Endothelial cell of umbilical vein (primary cell): ENCODE results near the gene SUPT3H. TPM values are rescaled to one million over a fixed set of nuclear protein-coding genes. Genes with fewer than 3 reads are reported as not detected.

Source experiments
- BruUV-seq: library from RNA; stranded (reverse); fragments of 400-500 nt; replicated peaks from 2 replicates; lab custom pipeline; 2021; lab: Mats Ljungman, UMichigan
- CTCF ChIA-PET: fragments of 300-600, 350-600 bp; sonication (Branson Sonifier 250); formaldehyde crosslinking; loops from one replicate; lab custom pipeline; 2021; ENCODE audit warnings: antibody characterized with exemption, inconsistent platforms; lab: Charles Lee
- POLR2A ChIA-PET: fragments of 300-600, 350-600 bp; sonication (Branson Sonifier 250); formaldehyde crosslinking; loops from one replicate; lab custom pipeline; 2021; ENCODE audit warnings: antibody characterized with exemption, inconsistent platforms; lab: Charles Lee
- DNase-seq: peaks from one replicate; pipeline ENCODE4 v3.0.0-alpha.2; 2011; ENCODE audit warnings: low read depth, low spot score
- FAIRE-seq: peaks from 2 replicates; lab custom pipeline; 2011; peaks lifted over from hg19 to GRCh38; lab: Jason Lieb, UNC
- H2AFZ ChIP-seq: 2 replicates; pipeline ENCODE4 v1.6.0; 2012; ENCODE audit warnings: low read depth, low read length, control low read depth, inconsistent platforms
- H3K27ac ChIP-seq: 2 replicates; pipeline ENCODE4 v1.5.1; 2011; ENCODE audit warnings: low read depth, mild to moderate bottlenecking, control low read depth, low read length, moderate library complexity; ENCODE audit not compliant: insufficient read depth
- H3K27me3 ChIP-seq, 2 experiments: 2 replicates each; pipeline versions ENCODE4 v1.6.0 to v1.6.1; 2011; ENCODE audit warnings: low read length in 2 of 2, mixed read lengths in 1 of 2; ENCODE audit not compliant: control insufficient read depth in 2 of 2, insufficient read depth in 2 of 2
- H3K36me3 ChIP-seq, 2 experiments: 2 replicates in 1 of 2; 3 replicates in 1 of 2; pipeline ENCODE4 v1.5.1; 2011; ENCODE audit warnings: low read length in 2 of 2, mild to moderate bottlenecking in 1 of 2, moderate library complexity in 1 of 2; ENCODE audit not compliant: control insufficient read depth in 2 of 2, insufficient read depth in 2 of 2; ENCODE audit errors: extremely low read depth in 1 of 2
- H3K4me1 ChIP-seq: 3 replicates; pipeline ENCODE4 v1.5.1; 2011; ENCODE audit warnings: mild to moderate bottlenecking, low read length; ENCODE audit not compliant: control insufficient read depth, insufficient read depth; ENCODE audit errors: extremely low read depth
- H3K4me2 ChIP-seq: 2 replicates; pipeline ENCODE4 v1.6.1; 2011; ENCODE audit warnings: low read length, control low read depth, mixed read lengths; ENCODE audit not compliant: insufficient read depth
- H3K4me3 ChIP-seq, 3 experiments: fragments of 200-600 bp in 1 of 3; sonication (generic), shearing (Covaris generic) in 1 of 3; replicated peaks in 1 of 3; 2 replicates each; pipeline ENCODE4 v1.5.1; 2011 to 2016; ENCODE audit warnings: control low read depth in 3 of 3, low read length in 3 of 3, mild to moderate bottlenecking in 2 of 3, inconsistent platforms in 1 of 3, low read depth in 1 of 3, moderate library complexity in 1 of 3; ENCODE audit not compliant: insufficient read depth in 1 of 3
- H3K79me2 ChIP-seq: 2 replicates; pipeline ENCODE4 v1.6.0; 2012; ENCODE audit warnings: low read length, inconsistent platforms; ENCODE audit not compliant: control insufficient read depth, insufficient read depth
- H3K9ac ChIP-seq: replicated peaks from 2 replicates; pipeline ENCODE3; 2011; ENCODE audit warnings: low read length, control low read depth; ENCODE audit not compliant: insufficient read depth; ENCODE audit errors: extremely low read depth
- H3K9me1 ChIP-seq: replicated peaks from 3 replicates; pipeline ENCODE4 v1.6.0; 2011; ENCODE audit warnings: mild to moderate bottlenecking, low read length; ENCODE audit not compliant: control insufficient read depth, insufficient read depth; ENCODE audit errors: extremely low read depth
- H3K9me3 ChIP-seq: replicated peaks from 2 replicates; pipeline ENCODE4 v1.5.1; 2012; ENCODE audit warnings: low read length, inconsistent platforms; ENCODE audit not compliant: control insufficient read depth, insufficient read depth
- H4K20me1 ChIP-seq: replicated peaks from 2 replicates; pipeline ENCODE3; 2011; ENCODE audit warnings: mild to moderate bottlenecking, low read length; ENCODE audit not compliant: control insufficient read depth, insufficient read depth; ENCODE audit errors: extremely low read depth
- EZH2 ChIP-seq: IDR thresholded peaks from 2 replicates; pipeline ENCODE4 v1.6.1; 2012; ENCODE audit warnings: borderline replicate concordance, low read depth, mild to moderate bottlenecking, moderate library complexity, low read length, inconsistent platforms; ENCODE audit not compliant: severe bottlenecking
- GATA2 ChIP-seq: IDR thresholded peaks from 2 replicates; pipeline ENCODE4 v1.7.0; 2011; ENCODE audit warnings: low read depth, mild to moderate bottlenecking, moderate library complexity, mixed read lengths, low read length; ENCODE audit not compliant: insufficient read length, insufficient read depth
- JUN ChIP-seq: IDR thresholded peaks from 2 replicates; pipeline ENCODE4 v1.6.1; 2011; ENCODE audit warnings: borderline replicate concordance, low read depth; ENCODE audit not compliant: insufficient read length, insufficient read depth
- MYC ChIP-seq: IDR thresholded peaks from one replicate; pipeline ENCODE4 v1.6.1; 2011; ENCODE audit warnings: mild to moderate bottlenecking, low read depth, low read length
- POLR2A ChIP-seq: IDR thresholded peaks from 2 replicates; pipeline ENCODE4 v1.6.1; 2012; ENCODE audit warnings: low read depth, mild to moderate bottlenecking, control low read depth, low read length
- POLR2AphosphoS5 ChIP-seq: IDR thresholded peaks from 2 replicates; pipeline ENCODE4 v1.6.1; 2012; ENCODE audit warnings: low read depth, mild to moderate bottlenecking, control low read depth, low read length, moderate library complexity; ENCODE audit not compliant: insufficient read depth
- dilution Hi-C: fragments of 300-500 bp; cut with MboI; formaldehyde crosslinking; loops from one replicate; pipeline ENCODE4 v1.15.0; 2019; ENCODE audit warnings: low sequenced_read_pairs; ENCODE audit not compliant: extremely low pct_ligation_motif_present
- intact Hi-C: fragments of 100-400 bp; cut with micrococcal nuclease; formaldehyde crosslinking; loops from one replicate; pipeline ENCODE4 v1.10.0; 2022
- polyA plus RNA-seq, 4 experiments: library from polyadenylated mRNA; depleted of rRNA in 3 of 4; stranded (reverse) in 3 of 4; unstranded in 1 of 4; fragments of >200 nt; gene quantifications; 2 replicates each; pipeline versions ENCODE4 v1.2.1 to v1.2.3, GENCODE V29; 2011 to 2012; ENCODE audit warnings: missing spikeins in 1 of 4
- total RNA-seq: library from RNA; stranded (reverse); gene quantifications from 2 replicates; pipeline ENCODE4 v1.2.3, GENCODE V29; 2021
- TF ChIP-seq, protein P1 (sequence below), 2 donors: IDR thresholded peaks; 1 replicate in 1 of 2; 2 replicates in 1 of 2; pipeline ENCODE4 v1.5.1; 2011; ENCODE audit warnings: low read length in 2 of 2, mild to moderate bottlenecking in 2 of 2, moderate library complexity in 2 of 2, control low read depth in 1 of 2, inconsistent platforms in 1 of 2, low read depth in 1 of 2; ENCODE audit not compliant: insufficient read depth in 1 of 2; ENCODE audit errors: extremely low read depth in 1 of 2
- TF ChIP-seq, protein P2 (sequence below): IDR thresholded peaks from 2 replicates; pipeline ENCODE4 v1.6.1; 2011; ENCODE audit not compliant: insufficient read depth, insufficient read length

The SUPT3H gene
- total and polyA plus RNA-seq, 2 donors (not counting 3 experiments of a cell fraction or from before 2014, with no cell fraction given) = 8.3 to 9.8 TPM

DNA sequence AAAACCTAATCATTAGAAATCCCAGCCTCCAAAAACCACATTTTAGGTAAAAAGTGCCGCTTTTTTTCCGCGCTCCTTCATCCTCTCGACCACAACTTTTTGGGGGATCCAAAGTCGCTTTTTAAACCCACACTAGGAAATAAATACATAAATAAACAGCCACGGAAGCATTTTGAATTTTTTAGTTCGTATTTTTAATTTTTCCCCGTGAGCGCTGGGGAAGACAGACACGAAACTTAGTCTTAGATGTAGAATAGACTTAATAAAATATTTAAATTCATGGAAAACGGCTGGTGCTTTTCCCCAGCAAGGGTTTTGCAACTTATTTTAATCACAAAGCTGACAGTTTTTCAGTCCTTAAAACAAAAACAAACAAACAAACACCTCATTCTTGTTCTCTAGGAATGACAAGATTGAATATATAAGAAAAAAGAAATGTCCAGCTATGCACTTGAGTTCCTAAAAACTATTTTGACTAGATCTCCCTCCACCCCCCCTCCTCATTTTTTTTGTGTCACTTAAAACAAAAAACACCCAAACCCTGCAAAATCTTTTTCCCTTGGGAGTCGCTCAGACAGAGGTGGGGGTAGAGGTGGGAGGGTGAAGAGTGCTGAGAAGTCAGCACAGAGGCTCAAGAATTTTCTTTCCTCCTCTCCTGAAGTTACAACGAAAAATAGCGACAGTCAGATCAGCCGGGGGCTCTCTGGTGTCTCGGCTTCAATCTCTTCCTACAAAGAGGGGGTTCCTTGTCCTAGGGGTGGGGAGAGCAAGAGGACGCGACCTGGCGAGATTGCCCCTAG lies 43.4 kb upstream of the SUPT3H start:
- Histone ChIP-seq H3K9me3 (no peaks in the 10 kb centered on the region), H3K36me3 (no peaks in the 10 kb centered on the region), H3K4me1 (peaks cover 17% of the 10 kb centered on the region), H3K79me2 (no peaks in the 10 kb centered on the region), H4K20me1 (no peaks in the 10 kb centered on the region), H3K9me1 (no peaks in the 10 kb centered on the region), H2AFZ (peak overlapping the region; percentile 75), H3K9ac (no peak overlapping the region), H3K4me2 (peak overlapping the region; percentile 32), H3K27ac (no peak overlapping the region), H3K4me3 (peak overlapping the region; percentile 19 to 44 (median 34)), H3K27me3 (peaks cover 63 to 96% of the 10 kb centered on the region in 2 experiments)
- TF ChIP-seq EZH2 = peak; percentile 19
- no peak for TF ChIP-seq POLR2A
- TF ChIP-seq POLR2AphosphoS5 = no peak
- TF ChIP-seq, protein P1, sequence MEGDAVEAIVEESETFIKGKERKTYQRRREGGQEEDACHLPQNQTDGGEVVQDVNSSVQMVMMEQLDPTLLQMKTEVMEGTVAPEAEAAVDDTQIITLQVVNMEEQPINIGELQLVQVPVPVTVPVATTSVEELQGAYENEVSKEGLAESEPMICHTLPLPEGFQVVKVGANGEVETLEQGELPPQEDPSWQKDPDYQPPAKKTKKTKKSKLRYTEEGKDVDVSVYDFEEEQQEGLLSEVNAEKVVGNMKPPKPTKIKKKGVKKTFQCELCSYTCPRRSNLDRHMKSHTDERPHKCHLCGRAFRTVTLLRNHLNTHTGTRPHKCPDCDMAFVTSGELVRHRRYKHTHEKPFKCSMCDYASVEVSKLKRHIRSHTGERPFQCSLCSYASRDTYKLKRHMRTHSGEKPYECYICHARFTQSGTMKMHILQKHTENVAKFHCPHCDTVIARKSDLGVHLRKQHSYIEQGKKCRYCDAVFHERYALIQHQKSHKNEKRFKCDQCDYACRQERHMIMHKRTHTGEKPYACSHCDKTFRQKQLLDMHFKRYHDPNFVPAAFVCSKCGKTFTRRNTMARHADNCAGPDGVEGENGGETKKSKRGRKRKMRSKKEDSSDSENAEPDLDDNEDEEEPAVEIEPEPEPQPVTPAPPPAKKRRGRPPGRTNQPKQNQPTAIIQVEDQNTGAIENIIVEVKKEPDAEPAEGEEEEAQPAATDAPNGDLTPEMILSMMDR (IDR thresholded peaks at IDR 0.05; ENCODE audit: extremely low read depth in 1 of 2, insufficient read depth in 1 of 2, low read depth in 1 of 2, low read length in 2 of 2) = no peak
- no peak for TF ChIP-seq MYC
- no peak for TF ChIP-seq JUN
- TF ChIP-seq GATA2 = no peak
- TF ChIP-seq, protein P2, sequence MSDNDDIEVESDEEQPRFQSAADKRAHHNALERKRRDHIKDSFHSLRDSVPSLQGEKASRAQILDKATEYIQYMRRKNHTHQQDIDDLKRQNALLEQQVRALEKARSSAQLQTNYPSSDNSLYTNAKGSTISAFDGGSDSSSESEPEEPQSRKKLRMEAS = no peak
- intact Hi-C loops = loop anchor here (2.0 to 5.0 kb wide), 3 partner anchors 42 to 156 kb away; no protein-coding TSS in a partner anchor
- dilution Hi-C loops = no loop called here
- CTCF ChIA-PET = interaction anchor here (0.9 to 4.9 kb wide), 6 partner anchors 43 to 945 kb away, joined by 3 to 50 read pairs (median 4); partner anchors contain the start of gene SUPT3H
- POLR2A ChIA-PET = interaction anchor here (1.2 kb wide), 1 partner anchor 43 kb away, joined by 4 read pairs; no protein-coding TSS in a partner anchor
- FAIRE-seq = no peak
- peak; percentile 42 for DNase-seq
- BruUV-seq = no TSS peak
